Measurements from ENCODE around the gene MACROH2A1. TPM values are rescaled to one million over a fixed set of nuclear protein-coding genes. Genes with fewer than 3 reads are reported as not detected.
A peak's percentile ranks its signal among the peaks of the same experiment; 100 is the strongest.

The MACROH2A1 gene
- total and polyA plus RNA-seq, 9 of the 15 experiments (the other 6 are each of a cell fraction or from before 2014, with no cell fraction given) = 44.9 to 289 (median 193) TPM

- DNase-seq (ENCODE audit: extremely low read depth in 1 of 4, low spot score in 3 of 4) = no peak
- BruUV-seq (replicated peaks) = no TSS peak
- Histone ChIP-seq H3K9ac (ENCODE audit: insufficient read depth in 1 of 2, low read depth in 2 of 2, low read length in 2 of 2) (no peak overlapping the region), H3K9me3 (replicated peaks; ENCODE audit: control insufficient read depth, insufficient read depth, low read depth, low read length) (no peaks in the 10 kb centered on the region), H3K4me2 (ENCODE audit: insufficient read depth, low read length) (no peak overlapping the region), H3K4me3 (no peak overlapping the region), H2AFZ (ENCODE audit: low read depth, low read length) (no peak overlapping the region), H3K36me3 (ENCODE audit: control insufficient read depth, insufficient read depth, low read length) (peaks cover 87% of the 10 kb centered on the region), H3K27me3 (ENCODE audit: control insufficient read depth in 2 of 2, insufficient read depth in 2 of 2, low read length in 2 of 2) (no peaks in the 10 kb centered on the region), H3K9me1 (ENCODE audit: control insufficient read depth, insufficient read depth, low read length) (no peaks in the 10 kb centered on the region), H4K20me1 (replicated peaks; ENCODE audit: control insufficient read depth, insufficient read depth, low read length) (no peaks in the 10 kb centered on the region; the same call in 1 of the 2 replicates), H3K4me1 (replicated peaks in 1 of 2; ENCODE audit: control insufficient read depth in 2 of 2, insufficient read depth in 2 of 2, low read length in 2 of 2) (no peaks in the 10 kb centered on the region; a peak in 1 of 5 replicates), H3K27ac (ENCODE audit: extremely low read depth, low read depth, low read length) (no peak overlapping the region), H3K79me2 (ENCODE audit: control insufficient read depth, insufficient read depth, low read length) (no peaks in the 10 kb centered on the region)
- POLR2A ChIA-PET = interaction anchor here (0.6 to 0.7 kb wide), 2 partner anchors 10 to 729 kb away, joined by 3 read pairs; no protein-coding TSS in a partner anchor
- 69% methylated on average over 12 of the region's 13 CpGs for WGBS (ENCODE audit: insufficient coverage, low coverage, missing lambda C conversion rate)
- intact Hi-C loops (cut with micrococcal nuclease) (loop anchor here (10.0 kb wide), 1 partner anchor 320 kb away; no protein-coding TSS in a partner anchor), in situ Hi-C loops (cut with MboI) (loop anchor here (10.0 kb wide), 1 partner anchor 320 kb away; no protein-coding TSS in a partner anchor)
- no peak for ATAC-seq
- peak; percentile 19 for TF ChIP-seq RBM22 (IDR thresholded peaks at IDR 0.05; ENCODE audit: low read depth, low read length, poor library complexity, severe bottlenecking)
- TF ChIP-seq ZZZ3 (IDR thresholded peaks at IDR 0.05) = no peak
- TF ChIP-seq POLR2G (IDR thresholded peaks at IDR 0.05; ENCODE audit: low read depth, low read length) = 0 out of 2 replicates have a peak, but pooled peaks have one; percentile 39
- CTCF ChIA-PET (ENCODE audit: low intra/inter-chr PET ratio) = no interaction called here
- FAIRE-seq = no peak
These were observed 63.8 kb downstream of the MACROH2A1 start for GRCh38 chr5:135335031-135335828.

Data from K562 (cell line).